ENCODE measurements around the gene ESF1.

DNA sequence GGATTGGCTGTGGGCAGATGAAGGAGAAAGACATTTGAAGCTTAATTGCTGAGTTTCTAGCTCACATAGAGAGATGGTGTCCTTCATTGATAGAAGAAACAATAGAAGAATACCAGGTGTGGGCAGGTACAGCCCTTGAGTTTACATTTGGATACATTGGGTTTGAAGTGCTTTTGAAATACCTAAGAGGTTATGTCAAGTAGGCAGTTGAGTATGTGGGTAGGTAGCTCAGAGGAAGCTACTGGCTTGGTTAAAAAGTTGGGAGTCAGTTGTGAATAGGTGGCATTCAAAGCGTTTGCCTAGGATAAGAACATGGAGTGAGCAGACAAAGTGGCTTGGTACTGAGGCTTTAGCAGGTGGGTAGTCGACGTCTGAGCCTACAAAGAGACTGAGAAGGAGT lies 25.1 kb upstream of the ESF1 start:
- no peak for TF ChIP-seq EZH2phosphoT487 (IDR thresholded peaks at IDR 0.05; ENCODE audit: borderline replicate concordance, low read depth, low read length)
- TF ChIP-seq, protein P1, sequence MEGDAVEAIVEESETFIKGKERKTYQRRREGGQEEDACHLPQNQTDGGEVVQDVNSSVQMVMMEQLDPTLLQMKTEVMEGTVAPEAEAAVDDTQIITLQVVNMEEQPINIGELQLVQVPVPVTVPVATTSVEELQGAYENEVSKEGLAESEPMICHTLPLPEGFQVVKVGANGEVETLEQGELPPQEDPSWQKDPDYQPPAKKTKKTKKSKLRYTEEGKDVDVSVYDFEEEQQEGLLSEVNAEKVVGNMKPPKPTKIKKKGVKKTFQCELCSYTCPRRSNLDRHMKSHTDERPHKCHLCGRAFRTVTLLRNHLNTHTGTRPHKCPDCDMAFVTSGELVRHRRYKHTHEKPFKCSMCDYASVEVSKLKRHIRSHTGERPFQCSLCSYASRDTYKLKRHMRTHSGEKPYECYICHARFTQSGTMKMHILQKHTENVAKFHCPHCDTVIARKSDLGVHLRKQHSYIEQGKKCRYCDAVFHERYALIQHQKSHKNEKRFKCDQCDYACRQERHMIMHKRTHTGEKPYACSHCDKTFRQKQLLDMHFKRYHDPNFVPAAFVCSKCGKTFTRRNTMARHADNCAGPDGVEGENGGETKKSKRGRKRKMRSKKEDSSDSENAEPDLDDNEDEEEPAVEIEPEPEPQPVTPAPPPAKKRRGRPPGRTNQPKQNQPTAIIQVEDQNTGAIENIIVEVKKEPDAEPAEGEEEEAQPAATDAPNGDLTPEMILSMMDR (conservative IDR thresholded peaks at IDR 0.05; ENCODE audit: low read length): no peak
